Panc1 (cell line): ENCODE data around the gene KIFBP. TPM values are rescaled to one million over a fixed set of nuclear protein-coding genes. Genes with fewer than 3 reads are reported as not detected.
"Not testable (repeated sequence)": the region's sequence is repeated elsewhere in the genome, so short reads cannot be mapped to it uniquely, and the experiment has no call there.

Source experiments
- ATAC-seq: fragments of 200-7000 bp; cut with Tn5 transposase; 2 replicates; pipeline ENCODE4 v1.9.1; 2020; ENCODE audit warnings: mild to moderate bottlenecking, moderate library complexity
- BruUV-seq: library from RNA; stranded (reverse); fragments of 400-500 nt; replicated peaks from 2 replicates; lab custom pipeline; 2021; lab: Mats Ljungman, UMichigan
- CTCF ChIA-PET: fragments of 300-600 bp; sonication (Branson Sonifier 250); formaldehyde crosslinking; loops from one replicate; lab custom pipeline; 2022; ENCODE audit warnings: antibody characterized with exemption; lab: Charles Lee
- POLR2A ChIA-PET: fragments of 300-600 bp; sonication (Branson Sonifier 250); formaldehyde crosslinking; loops from one replicate; lab custom pipeline; 2022; ENCODE audit warnings: antibody characterized with exemption; lab: Charles Lee
- DNase-seq: peaks from one replicate; pipeline ENCODE4 v3.0.0-alpha.2; 2010; ENCODE audit warnings: low read depth, low spot score
- H3K27ac ChIP-seq: 2 replicates; pipeline ENCODE4 v1.5.1; 2011; ENCODE audit warnings: mild to moderate bottlenecking, low read length, inconsistent platforms
- H3K27me3 ChIP-seq: fragments of 200-500 bp; sonication (Bioruptor generic); 2 replicates; pipeline ENCODE4 v1.6.0; 2014; ENCODE audit warnings: low read length, inconsistent platforms; ENCODE audit not compliant: control insufficient read depth, insufficient read depth
- H3K36me3 ChIP-seq: fragments of 200-500 bp; sonication (Bioruptor generic); 2 replicates; pipeline ENCODE4 v1.5.1; 2014; ENCODE audit warnings: inconsistent platforms, mild to moderate bottlenecking, low read length, moderate library complexity; ENCODE audit not compliant: control insufficient read depth, insufficient read depth
- H3K4me1 ChIP-seq: 2 replicates; pipeline ENCODE4 v1.5.1; 2011; ENCODE audit warnings: inconsistent platforms, mild to moderate bottlenecking, low read length, moderate library complexity; ENCODE audit not compliant: control insufficient read depth, insufficient read depth
- H3K4me3 ChIP-seq, 2 experiments: 2 replicates each; pipeline ENCODE4 v1.5.1; 2011 to 2012; ENCODE audit warnings: low read depth in 2 of 2, low read length in 2 of 2, mild to moderate bottlenecking in 2 of 2, inconsistent platforms in 1 of 2, moderate library complexity in 1 of 2
- H3K9me3 ChIP-seq: fragments of 200-500 bp; sonication (Bioruptor generic); 2 replicates; pipeline ENCODE4 v1.5.1; 2014; ENCODE audit warnings: low read depth, mild to moderate bottlenecking, inconsistent platforms, low read length, moderate library complexity; ENCODE audit not compliant: control insufficient read depth, insufficient read depth
- CTCF ChIP-seq: fragments of 450-650 bp; IDR thresholded peaks from 2 replicates; pipeline ENCODE4 v1.5.1; 2017; ENCODE audit warnings: mild to moderate bottlenecking
- POLR2AphosphoS5 ChIP-seq: IDR thresholded peaks from 2 replicates; pipeline ENCODE4 v1.6.1; 2012; ENCODE audit warnings: mild to moderate bottlenecking, low read depth, low read length, moderate library complexity
- SIN3A ChIP-seq: IDR thresholded peaks from 2 replicates; pipeline ENCODE4 v1.6.1; 2012; ENCODE audit warnings: low read depth, mild to moderate bottlenecking, low read length, moderate library complexity, borderline replicate concordance; ENCODE audit not compliant: insufficient read depth
- TCF7L2 ChIP-seq: IDR thresholded peaks from 2 replicates; pipeline ENCODE4 v1.6.1; 2011; ENCODE audit warnings: mild to moderate bottlenecking, low read depth, low read length, inconsistent platforms
- in situ Hi-C: cut with HindIII; loops from 2 replicates; pipeline ENCODE4 v1.10.0; 2016; ENCODE audit warnings: low sequenced_read_pairs, low pct_unique_long_range_greater_than_20kb
- intact Hi-C: fragments of 100-400 bp; cut with micrococcal nuclease; formaldehyde crosslinking; loops from one replicate; pipeline ENCODE4 v1.10.0; 2022; ENCODE audit not compliant: unreplicated experiment
- total RNA-seq: library from RNA; stranded (reverse); gene quantifications from one replicate; pipeline ENCODE4 v1.2.1, GENCODE V29; 2021; ENCODE audit not compliant: unreplicated experiment
- TF ChIP-seq, protein P1 (sequence below), 2 experiments: IDR thresholded peaks; 2 replicates each; pipeline ENCODE4 v1.6.1; 2011 to 2012; ENCODE audit warnings: low read depth in 2 of 2, control low read depth in 1 of 2, low read length in 1 of 2, mild to moderate bottlenecking in 1 of 2, moderate library complexity in 1 of 2; ENCODE audit not compliant: insufficient read depth in 1 of 2

Gene KIFBP
- total RNA-seq, 1 experiment from 2014 or later = 45.9 TPM

GRCh38 chr10:69009360-69009759 lies 20.8 kb downstream of the KIFBP start:
- ATAC-seq (no peak), DNase-seq (no peak)
- Histone ChIP-seq H3K9me3 (no peaks in the 10 kb centered on the region), H3K27me3 (no peaks in the 10 kb centered on the region), H3K36me3 (peaks cover 27% of the 10 kb centered on the region), H3K4me1 (no peaks in the 10 kb centered on the region), H3K27ac (no peak overlapping the region), H3K4me3 (no peak overlapping the region)
- intact Hi-C loops (no loop called here), in situ Hi-C loops (no loop called here)
- CTCF ChIA-PET = no interaction called here
- BruUV-seq = no TSS peak
- no peak for TF ChIP-seq SIN3A
- TF ChIP-seq, protein P1, sequence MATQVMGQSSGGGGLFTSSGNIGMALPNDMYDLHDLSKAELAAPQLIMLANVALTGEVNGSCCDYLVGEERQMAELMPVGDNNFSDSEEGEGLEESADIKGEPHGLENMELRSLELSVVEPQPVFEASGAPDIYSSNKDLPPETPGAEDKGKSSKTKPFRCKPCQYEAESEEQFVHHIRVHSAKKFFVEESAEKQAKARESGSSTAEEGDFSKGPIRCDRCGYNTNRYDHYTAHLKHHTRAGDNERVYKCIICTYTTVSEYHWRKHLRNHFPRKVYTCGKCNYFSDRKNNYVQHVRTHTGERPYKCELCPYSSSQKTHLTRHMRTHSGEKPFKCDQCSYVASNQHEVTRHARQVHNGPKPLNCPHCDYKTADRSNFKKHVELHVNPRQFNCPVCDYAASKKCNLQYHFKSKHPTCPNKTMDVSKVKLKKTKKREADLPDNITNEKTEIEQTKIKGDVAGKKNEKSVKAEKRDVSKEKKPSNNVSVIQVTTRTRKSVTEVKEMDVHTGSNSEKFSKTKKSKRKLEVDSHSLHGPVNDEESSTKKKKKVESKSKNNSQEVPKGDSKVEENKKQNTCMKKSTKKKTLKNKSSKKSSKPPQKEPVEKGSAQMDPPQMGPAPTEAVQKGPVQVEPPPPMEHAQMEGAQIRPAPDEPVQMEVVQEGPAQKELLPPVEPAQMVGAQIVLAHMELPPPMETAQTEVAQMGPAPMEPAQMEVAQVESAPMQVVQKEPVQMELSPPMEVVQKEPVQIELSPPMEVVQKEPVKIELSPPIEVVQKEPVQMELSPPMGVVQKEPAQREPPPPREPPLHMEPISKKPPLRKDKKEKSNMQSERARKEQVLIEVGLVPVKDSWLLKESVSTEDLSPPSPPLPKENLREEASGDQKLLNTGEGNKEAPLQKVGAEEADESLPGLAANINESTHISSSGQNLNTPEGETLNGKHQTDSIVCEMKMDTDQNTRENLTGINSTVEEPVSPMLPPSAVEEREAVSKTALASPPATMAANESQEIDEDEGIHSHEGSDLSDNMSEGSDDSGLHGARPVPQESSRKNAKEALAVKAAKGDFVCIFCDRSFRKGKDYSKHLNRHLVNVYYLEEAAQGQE (IDR thresholded peaks at IDR 0.05; ENCODE audit: insufficient read depth in 1 of 2, low read depth in 2 of 2, low read length in 1 of 2) = no peak
- no peak for TF ChIP-seq TCF7L2
- no peak for TF ChIP-seq POLR2AphosphoS5
- no peak for TF ChIP-seq CTCF
- POLR2A ChIA-PET = no interaction called here

DNA sequence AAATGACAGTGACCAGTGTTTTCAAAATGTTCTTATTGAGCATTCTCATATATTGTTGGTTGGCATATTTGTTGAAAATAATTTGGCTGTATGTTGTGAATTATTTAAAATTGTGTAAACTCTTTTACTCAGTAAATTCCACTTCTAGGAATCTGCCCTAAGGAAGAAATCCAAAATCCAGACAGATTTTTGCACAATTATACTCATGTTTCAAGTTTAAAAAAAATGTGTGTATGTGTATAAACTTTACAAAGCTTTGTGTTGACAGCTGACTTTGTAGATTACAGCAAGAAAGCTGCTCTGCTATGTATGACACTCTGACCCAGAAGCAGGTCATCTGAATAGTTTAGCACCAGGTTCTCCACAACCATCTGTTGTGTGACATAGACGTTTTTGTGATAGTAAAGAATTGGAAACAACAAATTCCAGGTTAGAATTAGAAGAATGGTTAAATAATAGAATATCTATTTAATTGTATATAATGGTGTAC lies 21.6 kb downstream of the KIFBP start:
- Histone ChIP-seq H3K9me3 (no peaks in the 10 kb centered on the region), H3K27me3 (no peaks in the 10 kb centered on the region), H3K27ac (no peak overlapping the region), H3K4me1 (no peaks in the 10 kb centered on the region), H3K4me3 (no peak overlapping the region), H3K36me3 (peaks cover 24% of the 10 kb centered on the region)
- in situ Hi-C loops (no loop called here), intact Hi-C loops (no loop called here)
- BruUV-seq = no TSS peak
- DNase-seq = no peak
- ChIA-PET POLR2A (no interaction called here), CTCF (no interaction called here)
- no peak for ATAC-seq
- TF ChIP-seq, protein P1 (IDR thresholded peaks at IDR 0.05; ENCODE audit: insufficient read depth in 1 of 2, low read depth in 2 of 2, low read length in 1 of 2) = no peak
- TF ChIP-seq CTCF = no peak
- TF ChIP-seq TCF7L2 = no peak
- TF ChIP-seq SIN3A = no peak
- TF ChIP-seq POLR2AphosphoS5 = no peak

GRCh38 chr10:69012778-69013177 lies 24.2 kb downstream of the KIFBP start:
- peaks cover 16% of the 10 kb centered on the region; the same call in 1 of the 2 replicates for H3K36me3 ChIP-seq
- intact Hi-C loops, BruUV-seq, H3K27ac ChIP-seq, H3K27me3 ChIP-seq, in situ Hi-C loops, H3K4me1 ChIP-seq, H3K9me3 ChIP-seq, DNase-seq, H3K4me3 ChIP-seq, CTCF ChIA-PET, ATAC-seq: not testable (repeated sequence)
- POLR2A ChIA-PET = interaction anchor here (0.5 kb wide), 1 partner anchor 637 kb away, joined by 4 read pairs; no protein-coding TSS in a partner anchor
